ENCODE data around the gene ZNF423. TPM values are rescaled to one million over a fixed set of nuclear protein-coding genes. Genes with fewer than 3 reads are reported as not detected.

ZNF423 gene
- total RNA-seq, 1 experiment from 2014 or later, result 0.20 TPM

DNA sequence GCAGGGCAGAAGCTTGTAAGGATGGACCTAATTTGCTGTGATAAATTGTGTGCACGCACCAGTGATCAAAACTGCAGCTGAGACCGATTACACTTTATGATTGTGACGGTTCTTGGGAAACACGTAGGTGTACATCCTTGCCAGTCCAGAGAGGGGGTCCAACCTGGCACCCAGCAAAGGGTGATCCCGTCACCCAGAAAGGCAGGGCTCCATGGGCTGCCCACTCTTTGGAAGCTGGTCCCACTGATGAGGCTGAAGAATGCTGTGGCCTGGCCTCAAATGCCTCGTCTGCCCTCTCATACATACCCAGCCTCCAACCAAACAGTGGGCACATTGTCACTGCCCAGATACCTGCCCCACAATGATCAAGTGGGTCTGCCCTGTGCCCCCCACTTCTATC, 350.4 kb downstream of the ZNF423 start:
- intact Hi-C loops (cut with micrococcal nuclease; ENCODE audit: unreplicated experiment), result no loop called here
- no peak overlapping the region for H3K4me3 ChIP-seq (ENCODE audit: low read depth, low read length)
- BruUV-seq (replicated peaks), result no TSS peak
- H3K9me3 ChIP-seq, result no peaks in the 10 kb centered on the region
- no peak overlapping the region for H3K4me3 Mint-ChIP-seq (ENCODE audit: unreplicated experiment)
- H3K27me3 ChIP-seq (replicated peaks; ENCODE audit: control insufficient read depth, insufficient read depth, low read length), result no peaks in the 10 kb centered on the region
- H3K36me3 ChIP-seq (ENCODE audit: control insufficient read depth, insufficient read depth, low read length), result no peaks in the 10 kb centered on the region
- no peaks in the 10 kb centered on the region for H3K4me1 Mint-ChIP-seq (ENCODE audit: low read depth, unreplicated experiment)
- ChIA-PET POLR2A (no interaction called here), CTCF (no interaction called here)
- no peaks in the 10 kb centered on the region for H3K9me3 Mint-ChIP-seq (ENCODE audit: unreplicated experiment)
- TF ChIP-seq, protein P1, sequence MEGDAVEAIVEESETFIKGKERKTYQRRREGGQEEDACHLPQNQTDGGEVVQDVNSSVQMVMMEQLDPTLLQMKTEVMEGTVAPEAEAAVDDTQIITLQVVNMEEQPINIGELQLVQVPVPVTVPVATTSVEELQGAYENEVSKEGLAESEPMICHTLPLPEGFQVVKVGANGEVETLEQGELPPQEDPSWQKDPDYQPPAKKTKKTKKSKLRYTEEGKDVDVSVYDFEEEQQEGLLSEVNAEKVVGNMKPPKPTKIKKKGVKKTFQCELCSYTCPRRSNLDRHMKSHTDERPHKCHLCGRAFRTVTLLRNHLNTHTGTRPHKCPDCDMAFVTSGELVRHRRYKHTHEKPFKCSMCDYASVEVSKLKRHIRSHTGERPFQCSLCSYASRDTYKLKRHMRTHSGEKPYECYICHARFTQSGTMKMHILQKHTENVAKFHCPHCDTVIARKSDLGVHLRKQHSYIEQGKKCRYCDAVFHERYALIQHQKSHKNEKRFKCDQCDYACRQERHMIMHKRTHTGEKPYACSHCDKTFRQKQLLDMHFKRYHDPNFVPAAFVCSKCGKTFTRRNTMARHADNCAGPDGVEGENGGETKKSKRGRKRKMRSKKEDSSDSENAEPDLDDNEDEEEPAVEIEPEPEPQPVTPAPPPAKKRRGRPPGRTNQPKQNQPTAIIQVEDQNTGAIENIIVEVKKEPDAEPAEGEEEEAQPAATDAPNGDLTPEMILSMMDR (IDR thresholded peaks at IDR 0.05; ENCODE audit: insufficient read depth in 1 of 2, low read depth in 1 of 2, low read length in 1 of 2, severe bottlenecking in 1 of 2, unreplicated experiment in 1 of 2), result no peak
- H3K36me3 Mint-ChIP-seq (ENCODE audit: insufficient read depth, unreplicated experiment), result no peaks in the 10 kb centered on the region
- DNase-seq, result no peak
- H3K27me3 Mint-ChIP-seq (ENCODE audit: insufficient read depth, unreplicated experiment), result peaks cover 21% of the 10 kb centered on the region
- H3K27ac Mint-ChIP-seq (ENCODE audit: unreplicated experiment), result no peak overlapping the region
- H3K4me1 ChIP-seq, result no peaks in the 10 kb centered on the region

DNA sequence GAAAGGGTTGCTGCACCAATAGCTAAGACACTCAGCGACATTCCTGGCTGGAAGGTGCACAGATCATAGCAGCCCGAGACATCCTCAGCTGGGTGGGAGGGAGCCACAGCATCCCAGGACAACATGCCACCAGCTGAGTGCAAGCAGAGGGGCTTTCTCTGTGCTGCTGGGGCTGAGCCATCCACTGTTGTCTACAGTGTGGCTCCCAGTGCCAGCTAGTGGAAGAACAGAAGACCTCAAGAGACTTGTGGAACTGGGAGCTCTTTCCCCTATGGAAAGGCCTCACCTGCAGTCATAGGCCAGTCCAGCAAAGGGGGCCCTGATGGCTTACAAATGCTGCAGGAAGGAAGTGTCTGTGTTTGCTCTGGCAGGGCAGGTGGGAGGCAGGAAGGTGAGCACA, 351.3 kb downstream of the ZNF423 start:
- no peaks in the 10 kb centered on the region for H3K9me3 Mint-ChIP-seq (ENCODE audit: unreplicated experiment)
- H3K27me3 Mint-ChIP-seq (ENCODE audit: insufficient read depth, unreplicated experiment), result peaks cover 21% of the 10 kb centered on the region
- no TSS peak for BruUV-seq (replicated peaks)
- no peaks in the 10 kb centered on the region for H3K36me3 Mint-ChIP-seq (ENCODE audit: insufficient read depth, unreplicated experiment)
- H3K36me3 ChIP-seq (ENCODE audit: control insufficient read depth, insufficient read depth, low read length), result no peaks in the 10 kb centered on the region
- H3K4me1 Mint-ChIP-seq (ENCODE audit: low read depth, unreplicated experiment), result no peaks in the 10 kb centered on the region
- no peaks in the 10 kb centered on the region for H3K4me1 ChIP-seq
- TF ChIP-seq, protein P1 (IDR thresholded peaks at IDR 0.05; ENCODE audit: insufficient read depth in 1 of 2, low read depth in 1 of 2, low read length in 1 of 2, severe bottlenecking in 1 of 2, unreplicated experiment in 1 of 2), result no peak
- no peaks in the 10 kb centered on the region for H3K27me3 ChIP-seq (replicated peaks; ENCODE audit: control insufficient read depth, insufficient read depth, low read length)
- intact Hi-C loops (cut with micrococcal nuclease; ENCODE audit: unreplicated experiment), result no loop called here
- ChIA-PET CTCF (no interaction called here), POLR2A (no interaction called here)
- H3K9me3 ChIP-seq, result no peaks in the 10 kb centered on the region
- no peak for DNase-seq
- no peak overlapping the region for H3K4me3 ChIP-seq (ENCODE audit: low read depth, low read length)
- H3K27ac Mint-ChIP-seq (ENCODE audit: unreplicated experiment), result no peak overlapping the region
- H3K4me3 Mint-ChIP-seq (ENCODE audit: unreplicated experiment), result no peak overlapping the region

DNA sequence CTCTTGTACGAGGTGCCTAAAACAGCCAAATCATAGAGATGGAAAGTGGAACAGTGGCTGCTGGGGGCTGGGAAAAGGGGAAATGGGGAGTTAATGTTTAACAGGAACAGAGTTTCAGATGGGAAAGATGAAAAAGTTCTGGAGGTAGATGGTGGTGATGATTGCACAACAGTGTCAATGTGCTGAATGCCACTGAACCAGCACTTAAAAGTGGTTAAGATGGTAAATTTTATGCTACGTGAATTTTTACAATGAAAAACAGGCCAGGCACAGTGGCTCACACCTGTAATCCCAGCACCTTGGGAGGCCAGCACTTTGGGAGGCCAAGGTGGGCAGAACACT, 351.9 kb downstream of the ZNF423 start:
- intact Hi-C loops (cut with micrococcal nuclease; ENCODE audit: unreplicated experiment), result no loop called here
- Mint-ChIP-seq H3K27ac (ENCODE audit: unreplicated experiment) (no peak overlapping the region), H3K4me3 (ENCODE audit: unreplicated experiment) (no peak overlapping the region), H3K9me3 (ENCODE audit: unreplicated experiment) (no peaks in the 10 kb centered on the region), H3K36me3 (ENCODE audit: insufficient read depth, unreplicated experiment) (no peaks in the 10 kb centered on the region), H3K4me1 (ENCODE audit: low read depth, unreplicated experiment) (no peaks in the 10 kb centered on the region), H3K27me3 (ENCODE audit: insufficient read depth, unreplicated experiment) (peaks cover 21% of the 10 kb centered on the region)
- no peak for DNase-seq
- TF ChIP-seq, protein P1 (IDR thresholded peaks at IDR 0.05; ENCODE audit: insufficient read depth in 1 of 2, low read depth in 1 of 2, low read length in 1 of 2, severe bottlenecking in 1 of 2, unreplicated experiment in 1 of 2), result no peak
- Histone ChIP-seq H3K4me1 (no peaks in the 10 kb centered on the region), H3K27me3 (replicated peaks; ENCODE audit: control insufficient read depth, insufficient read depth, low read length) (no peaks in the 10 kb centered on the region), H3K4me3 (ENCODE audit: low read depth, low read length) (no peak overlapping the region), H3K9me3 (no peaks in the 10 kb centered on the region), H3K36me3 (ENCODE audit: control insufficient read depth, insufficient read depth, low read length) (no peaks in the 10 kb centered on the region)
- CTCF ChIA-PET, result no interaction called here
- no TSS peak for BruUV-seq (replicated peaks)
- POLR2A ChIA-PET, result no interaction called here
